ENCODE results near the gene SSH2.

SSH2 gene

GRCh38 chr17:29710891-29711418, 219.1 kb downstream of the SSH2 start:
- Histone ChIP-seq H3K9me2 (replicated peaks; ENCODE audit: insufficient read depth, low read length) (no peaks in the 10 kb centered on the region), H3K4me2 (ENCODE audit: low read depth, low read length, poor library complexity, severe bottlenecking) (no peak overlapping the region), H4K20me1 (ENCODE audit: low read depth, low read length) (no peaks in the 10 kb centered on the region), H3K79me2 (ENCODE audit: insufficient read depth, low read length) (peaks cover 23% of the 10 kb centered on the region; the same call in 1 of the 2 replicates), H3K27ac (ENCODE audit: low read depth, low read length) (no peak overlapping the region), H3K9ac (ENCODE audit: low read length) (no peak overlapping the region), H2AFZ (ENCODE audit: low read depth, low read length, severe bottlenecking) (no peak overlapping the region), H3F3A (ENCODE audit: insufficient read depth) (peaks cover 19% of the 10 kb centered on the region), H3K36me3 (ENCODE audit: low read length) (no peaks in the 10 kb centered on the region), H3K9me3 (ENCODE audit: insufficient read depth, low read length) (no peaks in the 10 kb centered on the region), H3K27me3 (ENCODE audit: low read length) (no peaks in the 10 kb centered on the region), H3K4me3 (ENCODE audit: insufficient read depth, low read length, poor library complexity, severe bottlenecking) (no peak overlapping the region)
- TF ChIP-seq CTCF (IDR thresholded peaks at IDR 0.05; ENCODE audit: insufficient read depth, low read length, poor library complexity, severe bottlenecking) (no peak), EZH2phosphoT487 (conservative IDR thresholded peaks at IDR 0.05; ENCODE audit: low read length) (no peak)

- peaks cover 28% of the 10 kb centered on the region; the same call in 1 of the 2 replicates for H3K79me2 ChIP-seq (ENCODE audit: insufficient read depth, low read length)
- no peaks in the 10 kb centered on the region for H3K9me2 ChIP-seq (replicated peaks; ENCODE audit: insufficient read depth, low read length)
- TF ChIP-seq EZH2phosphoT487 (conservative IDR thresholded peaks at IDR 0.05; ENCODE audit: low read length): no peak
- TF ChIP-seq CTCF (IDR thresholded peaks at IDR 0.05; ENCODE audit: insufficient read depth, low read length, poor library complexity, severe bottlenecking): no peak
- peaks cover 24% of the 10 kb centered on the region for H3F3A ChIP-seq (ENCODE audit: insufficient read depth)
- no peak overlapping the region for H3K4me2 ChIP-seq (ENCODE audit: low read depth, low read length, poor library complexity, severe bottlenecking)
- H3K36me3 ChIP-seq (ENCODE audit: low read length): no peaks in the 10 kb centered on the region
- H3K9ac ChIP-seq (ENCODE audit: low read length): no peak overlapping the region
- no peaks in the 10 kb centered on the region for H3K27me3 ChIP-seq (ENCODE audit: low read length)
- no peak overlapping the region for H3K4me3 ChIP-seq (ENCODE audit: insufficient read depth, low read length, poor library complexity, severe bottlenecking)
- no peaks in the 10 kb centered on the region for H3K9me3 ChIP-seq (ENCODE audit: insufficient read depth, low read length)
- no peak overlapping the region for H3K27ac ChIP-seq (ENCODE audit: low read depth, low read length)
- H2AFZ ChIP-seq (ENCODE audit: low read depth, low read length, severe bottlenecking): no peak overlapping the region
- no peaks in the 10 kb centered on the region for H4K20me1 ChIP-seq (ENCODE audit: low read depth, low read length)
Observed at GRCh38 chr17:29710520-29710884, 219.5 kb downstream of the SSH2 start.

- Histone ChIP-seq H3F3A (ENCODE audit: insufficient read depth) (peaks cover 29% of the 10 kb centered on the region), H3K4me2 (ENCODE audit: low read depth, low read length, poor library complexity, severe bottlenecking) (no peak overlapping the region), H4K20me1 (ENCODE audit: low read depth, low read length) (no peaks in the 10 kb centered on the region), H3K79me2 (ENCODE audit: insufficient read depth, low read length) (peaks cover 33% of the 10 kb centered on the region; the same call in 1 of the 2 replicates), H3K4me3 (ENCODE audit: insufficient read depth, low read length, poor library complexity, severe bottlenecking) (no peak overlapping the region), H3K9me3 (ENCODE audit: insufficient read depth, low read length) (no peaks in the 10 kb centered on the region), H3K36me3 (ENCODE audit: low read length) (no peaks in the 10 kb centered on the region), H2AFZ (ENCODE audit: low read depth, low read length, severe bottlenecking) (no peak overlapping the region), H3K27ac (ENCODE audit: low read depth, low read length) (no peak overlapping the region), H3K9ac (ENCODE audit: low read length) (no peak overlapping the region), H3K27me3 (ENCODE audit: low read length) (no peaks in the 10 kb centered on the region), H3K9me2 (replicated peaks; ENCODE audit: insufficient read depth, low read length) (no peaks in the 10 kb centered on the region)
- no peak for TF ChIP-seq EZH2phosphoT487 (conservative IDR thresholded peaks at IDR 0.05; ENCODE audit: low read length)
- no peak for TF ChIP-seq CTCF (IDR thresholded peaks at IDR 0.05; ENCODE audit: insufficient read depth, low read length, poor library complexity, severe bottlenecking)
Observed at GRCh38 chr17:29709866-29710519, 220.0 kb downstream of the SSH2 start.

Measured in SU-DHL-6 (cell line).